GM15510 (cell line): ENCODE measurements around the gene PBRM1.

ENCODE experiments used
- POLR2A ChIP-seq: IDR thresholded peaks from 3 replicates; pipeline ENCODE4 v1.6.1; 2011; ENCODE audit warnings: borderline replicate concordance; ENCODE audit not compliant: insufficient read length; ENCODE audit errors: extremely low read depth

PBRM1 gene

DNA sequence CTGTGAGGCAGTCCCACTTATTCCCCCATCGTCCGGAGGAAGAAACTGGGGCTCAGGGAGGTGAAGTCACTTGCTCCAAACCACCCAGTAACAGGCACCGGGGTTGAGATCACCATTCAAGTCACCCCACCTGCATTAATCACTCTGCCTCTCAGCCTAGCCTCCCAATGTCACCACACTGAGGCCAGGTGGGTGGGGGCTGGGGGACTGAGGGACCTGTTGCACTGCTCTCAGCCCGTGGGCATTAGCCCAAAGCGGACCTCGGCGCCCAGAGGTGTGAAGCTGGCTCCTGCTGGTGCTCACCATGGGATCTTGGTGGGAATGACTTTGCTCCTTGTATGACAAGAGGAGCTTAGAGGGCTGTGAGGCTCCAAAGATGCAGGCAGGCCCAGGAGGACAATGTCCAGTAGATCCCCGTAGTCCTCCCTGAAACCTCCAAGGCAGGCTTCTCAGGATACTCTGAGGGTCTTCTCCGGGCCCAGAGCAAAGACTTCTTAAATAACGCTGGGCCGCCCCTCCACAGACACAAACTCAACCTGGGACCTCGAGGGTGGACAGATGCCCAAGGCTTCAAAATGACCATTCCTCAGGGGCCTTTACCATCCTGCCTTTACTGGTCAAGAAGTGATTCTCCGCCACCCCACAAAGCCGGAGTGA lies 153.7 kb downstream of the PBRM1 start:
- no peak for TF ChIP-seq POLR2A

DNA sequence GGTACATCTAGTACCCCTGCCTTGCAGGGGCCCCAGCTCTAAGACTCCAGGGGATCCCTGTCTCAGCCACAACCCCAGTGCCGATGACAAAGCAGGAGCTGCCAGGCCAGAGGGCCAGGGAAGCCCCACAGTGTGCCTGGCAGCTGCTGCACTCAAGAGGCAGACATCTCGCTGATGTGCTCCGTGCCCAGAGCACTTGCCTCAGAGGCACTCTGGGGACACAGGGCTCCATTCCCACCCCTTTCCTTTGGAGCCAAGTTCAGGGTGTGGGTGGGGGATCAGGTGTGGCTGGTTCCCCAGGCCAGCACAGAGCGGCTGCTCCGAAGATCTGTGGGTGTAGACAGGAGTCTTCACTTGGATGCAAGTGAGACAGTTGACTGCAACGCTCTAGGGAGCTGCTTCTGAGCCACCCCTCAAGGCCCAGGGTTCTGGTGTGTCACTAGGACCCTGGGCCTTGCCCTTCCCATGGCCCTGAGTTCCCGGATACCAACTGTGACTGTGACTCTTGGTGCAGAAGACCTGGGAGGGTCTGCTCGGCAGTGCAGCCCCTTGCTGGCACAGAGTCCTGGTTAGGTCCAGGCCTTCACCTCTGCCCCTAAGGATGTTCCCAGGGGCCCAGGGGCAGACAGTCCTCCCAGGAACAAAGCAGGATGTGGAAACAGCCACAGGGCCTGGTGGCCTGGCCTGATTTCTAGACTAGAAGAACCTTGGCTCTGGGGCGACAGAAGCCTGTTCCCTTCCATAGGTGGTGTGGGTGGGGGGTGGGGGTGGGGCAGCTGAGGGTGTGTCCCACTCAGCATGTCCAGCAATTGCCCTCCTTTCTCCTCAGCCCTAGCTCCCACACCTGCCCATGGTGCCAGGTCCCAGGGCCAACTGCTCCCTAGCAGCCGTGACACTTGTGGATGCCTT lies 154.5 kb downstream of the PBRM1 start:
- TF ChIP-seq POLR2A, result no peak

DNA sequence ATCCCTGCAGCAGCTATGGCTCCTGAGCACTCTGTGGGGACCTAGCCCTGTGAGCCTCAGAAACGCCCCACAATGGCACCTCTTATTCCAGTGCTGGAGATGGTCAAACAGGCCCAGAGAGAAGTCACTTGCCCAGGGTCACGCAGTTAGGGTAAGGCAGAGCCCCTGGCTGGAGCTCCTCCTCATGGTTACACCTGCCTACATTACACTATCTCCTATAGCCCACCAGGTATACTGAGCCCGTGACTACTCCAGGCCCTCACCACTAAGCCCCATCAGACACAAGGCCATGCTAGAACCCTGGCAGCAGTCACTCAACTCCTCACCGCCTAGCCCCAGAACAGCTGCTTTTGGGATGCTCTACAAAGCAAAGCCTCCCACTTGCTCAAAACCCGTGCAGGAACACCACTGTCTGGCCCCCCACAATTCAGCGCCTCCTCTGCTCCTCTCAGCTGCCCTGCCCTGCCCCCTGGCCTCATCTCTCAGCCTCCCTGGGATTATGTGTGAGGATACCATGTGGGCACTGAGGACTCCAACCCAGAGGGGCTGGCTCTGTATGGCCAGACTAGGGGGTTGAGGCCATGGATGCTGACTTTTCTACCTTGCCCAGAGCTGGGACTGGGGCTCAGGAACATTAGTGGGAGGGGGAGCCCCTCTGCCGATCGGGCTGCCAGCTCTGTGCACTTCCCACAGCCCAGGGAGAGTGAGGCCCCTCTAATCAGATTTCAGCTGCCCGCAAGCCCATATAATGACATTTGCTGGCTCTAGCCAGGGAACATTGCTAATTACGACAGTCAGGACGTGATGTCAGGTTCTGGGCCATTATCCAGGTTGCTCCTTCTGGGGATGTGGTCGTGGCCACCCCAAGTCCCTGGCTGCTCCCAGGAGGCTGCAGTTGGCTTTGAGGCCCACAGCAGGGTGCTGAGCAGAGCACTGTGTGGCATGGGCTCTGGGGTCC lies 156.1 kb downstream of the PBRM1 start:
- TF ChIP-seq POLR2A, result no peak

DNA sequence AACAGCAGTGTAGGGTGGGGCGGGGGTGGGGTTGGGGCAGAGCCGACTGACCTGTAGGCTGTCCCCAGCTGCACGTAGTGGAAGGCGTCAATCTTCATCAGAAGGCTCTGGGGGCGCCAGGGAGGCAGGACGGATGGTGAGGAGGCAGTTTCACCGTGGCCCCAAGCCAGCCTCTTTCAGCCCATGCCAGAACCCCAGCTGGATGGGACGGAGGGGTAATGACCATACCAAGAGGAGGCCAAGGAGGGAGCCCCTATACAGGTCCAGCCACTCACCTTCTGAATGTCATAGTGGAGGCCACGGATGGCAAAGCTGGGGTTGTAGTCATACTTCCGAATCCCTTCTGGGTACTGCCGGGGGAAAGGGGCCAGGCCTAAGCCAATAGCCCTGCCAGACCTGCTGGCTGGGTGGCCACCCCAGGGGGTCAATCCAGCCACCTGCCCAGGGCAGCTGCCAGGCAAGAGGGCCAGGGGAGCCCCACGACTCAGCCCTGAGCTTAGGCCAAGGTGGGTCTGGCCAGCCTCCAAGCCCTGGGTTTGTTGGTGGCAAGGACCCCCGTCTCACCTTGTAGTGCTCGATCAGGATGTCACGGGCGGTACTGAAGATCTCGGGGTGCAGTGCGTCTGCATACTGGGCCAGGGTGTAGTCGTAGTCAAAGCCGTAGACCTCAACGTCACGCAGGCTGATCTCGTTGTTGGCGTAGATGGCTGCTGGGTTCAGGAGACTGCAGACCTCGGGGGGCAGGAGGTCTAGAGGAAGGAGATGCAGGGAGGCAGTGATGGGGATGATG lies 156.9 kb downstream of the PBRM1 start:
- TF ChIP-seq POLR2A, result no peak

DNA sequence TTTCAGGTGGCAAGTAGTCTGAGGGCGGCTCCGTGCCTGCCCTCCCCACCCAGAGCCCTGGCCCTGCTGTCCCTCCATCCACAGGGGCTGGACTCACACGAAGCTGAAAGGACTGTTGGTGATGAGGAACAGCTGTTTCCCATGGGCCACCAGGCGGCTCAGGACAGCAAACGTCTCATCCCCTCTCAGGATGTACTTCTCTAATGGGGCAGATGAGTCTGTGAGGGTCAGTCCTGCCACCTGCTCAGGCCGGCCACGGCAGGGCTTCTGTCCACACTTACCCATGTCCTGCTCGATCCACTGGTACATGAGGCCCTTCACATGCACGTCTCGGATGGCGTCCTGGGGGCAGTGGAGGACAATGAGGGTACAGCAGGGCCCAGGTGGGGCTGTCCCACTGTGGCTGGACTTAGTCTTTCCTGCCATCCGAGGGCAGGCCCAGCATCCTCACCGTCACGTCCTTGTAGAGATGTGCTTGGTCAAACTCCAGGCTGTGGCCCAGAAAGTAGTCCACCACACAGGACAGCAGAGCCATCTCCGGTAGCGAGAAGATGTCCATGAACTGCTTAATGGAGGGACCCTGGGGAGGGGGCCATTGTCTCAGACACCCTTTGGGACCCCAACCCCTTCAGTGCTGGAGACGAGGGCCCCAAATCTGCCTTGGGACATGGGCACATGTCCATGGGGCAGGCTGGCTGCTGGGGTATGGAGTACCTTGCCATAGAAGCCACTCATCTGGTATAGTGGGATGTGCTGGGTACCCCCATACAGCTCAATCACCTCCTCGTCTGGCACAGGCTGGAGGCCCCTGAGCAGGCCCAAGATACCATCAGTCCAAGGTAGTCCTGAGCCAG lies 157.8 kb downstream of the PBRM1 start:
- TF ChIP-seq POLR2A, result no peak

DNA sequence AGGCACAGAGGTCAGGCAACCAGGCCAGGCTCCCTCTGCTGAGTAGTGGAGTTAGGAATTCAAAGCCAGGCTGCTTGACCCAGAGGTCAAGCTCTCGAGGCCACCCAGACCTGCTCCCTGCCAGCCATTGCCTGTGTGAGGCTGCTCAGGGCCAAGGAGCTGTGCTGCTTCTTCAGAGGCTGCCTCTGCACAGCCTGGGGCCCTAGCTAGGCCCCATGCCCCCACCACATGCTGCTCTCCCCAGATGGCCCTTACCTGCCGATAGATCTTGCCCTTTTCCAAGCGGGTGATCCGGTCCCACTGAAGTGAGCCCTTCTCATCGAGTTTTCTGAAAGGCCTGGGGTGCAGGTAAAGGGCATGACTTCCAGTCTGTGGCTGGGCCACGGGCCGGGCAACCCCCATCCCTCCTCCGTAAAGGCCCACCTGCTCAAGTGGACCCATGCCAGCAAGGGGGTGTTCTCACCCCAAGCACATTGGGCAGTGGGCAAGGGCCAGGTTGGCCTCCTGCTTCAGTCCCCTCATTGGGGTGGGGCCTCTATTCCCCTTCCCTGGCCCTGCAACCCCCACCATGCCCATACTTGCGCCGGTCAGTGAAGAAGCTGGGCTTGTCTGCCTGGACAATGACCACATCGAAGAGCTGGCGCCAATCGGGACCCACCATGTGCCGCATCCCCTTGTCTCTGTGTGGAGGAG lies 158.5 kb downstream of the PBRM1 start:
- TF ChIP-seq POLR2A, result no peak

DNA sequence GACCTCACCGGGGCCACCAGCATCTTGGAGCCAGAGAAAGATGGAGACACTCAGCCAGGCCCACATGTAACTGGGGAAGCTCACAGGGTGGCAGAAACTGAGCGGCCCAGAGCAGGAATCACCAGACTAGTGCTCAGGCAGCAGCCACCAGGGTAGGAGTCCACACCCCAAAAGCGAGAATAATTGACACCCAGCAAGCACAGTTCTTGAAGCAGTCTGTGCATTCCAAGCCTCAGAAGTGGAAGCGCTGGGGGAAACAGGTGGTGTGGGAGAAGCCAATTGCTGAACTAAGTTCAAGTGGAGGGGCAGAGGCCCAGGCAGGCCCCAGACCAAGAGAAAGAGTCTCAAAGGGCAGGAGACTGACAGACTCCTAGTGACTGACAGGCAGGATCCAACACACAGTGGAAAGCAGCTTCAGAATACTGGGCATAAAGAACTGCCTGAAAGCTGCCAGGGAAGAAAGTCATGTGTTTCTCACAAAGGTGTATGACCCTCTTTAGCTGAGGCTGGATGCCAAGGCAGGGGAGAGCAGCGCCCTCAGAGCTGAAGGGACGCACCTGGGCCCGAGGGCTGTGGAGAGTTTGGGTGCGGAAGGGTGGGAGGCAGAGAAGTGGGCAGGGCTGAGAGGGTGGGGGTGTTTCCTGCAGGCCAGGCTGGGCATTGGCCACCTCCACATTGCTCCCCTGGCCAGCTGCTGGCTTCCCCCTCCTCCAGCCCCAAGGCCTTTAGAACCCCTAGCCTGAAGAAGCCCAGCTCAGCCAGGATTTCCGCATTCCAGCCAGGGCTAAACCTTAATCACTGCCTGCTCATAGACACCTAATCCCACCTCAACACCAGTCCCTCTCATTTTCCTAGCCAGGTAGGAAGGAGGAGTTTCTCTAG lies 159.8 kb downstream of the PBRM1 start:
- TF ChIP-seq POLR2A, result no peak

DNA sequence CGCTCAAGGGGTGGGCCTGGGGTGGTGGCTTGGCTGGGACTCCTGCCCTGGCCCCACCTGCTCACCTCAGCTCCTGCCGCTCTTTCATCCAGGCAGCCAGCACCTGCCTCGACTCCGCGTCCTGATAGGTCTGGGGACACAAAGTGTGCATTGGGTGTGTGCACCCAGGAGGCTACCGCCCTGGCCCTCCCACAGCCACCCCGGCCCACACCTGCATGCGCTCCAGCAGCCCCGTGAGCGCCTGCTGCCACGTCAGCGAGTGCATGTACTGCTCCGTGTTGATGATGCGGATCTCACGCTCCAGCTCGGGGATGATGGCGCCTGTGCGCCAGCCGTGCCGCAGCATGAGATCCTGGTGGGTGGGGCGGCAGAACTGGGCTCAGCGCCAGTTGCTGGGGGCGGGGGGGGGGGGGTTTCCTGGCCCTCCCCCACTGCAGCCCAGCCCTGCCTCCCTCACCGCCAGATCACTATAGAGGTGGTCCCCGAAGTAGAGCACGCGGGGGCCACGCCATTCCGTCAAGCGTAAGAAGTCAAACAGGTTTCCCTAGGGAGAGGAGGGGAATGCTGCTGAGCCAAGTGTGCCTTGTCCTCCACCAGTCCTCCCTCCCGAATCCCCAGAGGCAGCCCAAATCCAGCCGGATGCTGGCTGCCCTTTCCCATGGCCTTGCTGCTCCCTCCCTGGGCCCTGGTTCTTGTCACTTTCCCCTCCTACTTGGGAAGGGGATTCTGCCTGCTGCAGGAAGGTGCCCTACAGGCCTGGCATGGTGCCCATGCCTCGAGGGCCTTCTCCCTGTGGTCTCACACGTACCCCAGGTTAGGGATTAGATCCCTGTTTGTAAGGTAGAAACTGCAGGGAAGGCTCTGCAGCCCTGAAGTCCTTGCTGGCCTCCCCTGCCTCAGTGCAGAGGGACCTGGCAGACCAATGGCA lies 160.7 kb downstream of the PBRM1 start:
- no peak for TF ChIP-seq POLR2A

DNA sequence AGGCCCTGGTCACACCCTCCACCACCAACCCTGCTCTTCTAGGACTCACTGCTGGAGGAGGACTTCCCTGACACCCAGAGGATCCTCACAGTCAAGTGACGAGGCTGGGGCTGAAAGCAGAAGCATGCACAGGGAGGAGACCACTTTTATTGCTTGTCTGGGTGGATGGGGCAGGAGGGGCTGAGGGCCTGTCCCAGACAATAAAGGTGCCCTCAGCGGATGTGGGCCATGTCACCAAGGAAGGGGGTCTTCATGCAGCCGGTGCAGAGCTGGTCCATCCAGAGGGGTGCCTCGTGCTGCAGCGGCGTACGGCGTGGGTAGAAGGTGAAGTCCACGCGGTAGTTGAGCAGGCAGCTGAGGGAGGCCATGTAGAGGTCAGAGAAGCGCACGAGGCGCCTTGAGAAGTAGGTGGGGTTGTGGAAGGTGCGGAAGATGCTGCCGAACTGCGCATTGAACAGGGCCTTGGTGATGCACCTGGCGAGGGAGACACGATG lies 161.4 kb downstream of the PBRM1 start:
- no peak for TF ChIP-seq POLR2A

DNA sequence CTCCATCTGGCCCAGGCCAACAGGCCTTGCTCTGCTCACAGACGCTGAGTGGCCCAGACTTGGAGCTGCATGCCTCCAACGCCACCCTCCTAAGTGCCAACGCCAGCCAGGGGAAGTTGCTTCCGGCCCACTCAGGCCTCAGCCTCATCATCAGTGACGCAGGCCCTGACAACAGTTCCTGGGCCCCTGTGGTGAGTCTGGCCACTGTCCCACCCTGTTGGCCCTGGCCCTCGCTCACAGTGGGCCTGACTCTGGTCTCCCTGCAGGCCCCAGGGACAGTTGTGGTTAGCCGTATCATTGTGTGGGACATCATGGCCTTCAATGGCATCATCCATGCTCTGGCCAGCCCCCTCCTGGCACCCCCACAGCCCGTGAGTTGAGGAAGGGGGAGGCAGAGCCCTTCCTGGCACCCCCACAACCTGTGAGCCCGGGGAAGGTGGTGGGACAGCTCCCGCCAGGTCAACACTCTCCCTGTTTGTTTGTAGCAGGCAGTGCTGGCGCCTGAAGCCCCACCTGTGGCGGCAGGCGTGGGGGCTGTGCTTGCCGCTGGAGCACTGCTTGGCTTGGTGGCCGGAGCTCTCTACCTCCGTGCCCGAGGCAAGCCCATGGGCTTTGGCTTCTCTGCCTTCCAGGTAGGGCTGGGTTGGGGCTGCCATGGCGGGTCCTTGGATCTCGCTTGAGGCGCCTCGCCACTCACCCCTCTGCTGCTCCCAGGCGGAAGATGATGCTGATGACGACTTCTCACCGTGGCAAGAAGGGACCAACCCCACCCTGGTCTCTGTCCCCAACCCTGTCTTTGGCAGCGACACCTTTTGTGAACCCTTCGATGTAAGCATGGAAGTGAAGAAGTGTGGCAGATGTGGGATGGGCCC lies 162.1 kb downstream of the PBRM1 start:
- no peak for TF ChIP-seq POLR2A
